DLD1 (cell line): ENCODE measurements around the gene FAM199X.
"Not testable (repeated sequence)": the region's sequence is repeated elsewhere in the genome, so short reads cannot be mapped to it uniquely, and the experiment has no call there.

Source experiments
- in situ Hi-C: cut with HindIII; loops from 2 replicates; pipeline ENCODE4 v1.10.0; 2017; ENCODE audit warnings: low sequenced_read_pairs

FAM199X gene

DNA sequence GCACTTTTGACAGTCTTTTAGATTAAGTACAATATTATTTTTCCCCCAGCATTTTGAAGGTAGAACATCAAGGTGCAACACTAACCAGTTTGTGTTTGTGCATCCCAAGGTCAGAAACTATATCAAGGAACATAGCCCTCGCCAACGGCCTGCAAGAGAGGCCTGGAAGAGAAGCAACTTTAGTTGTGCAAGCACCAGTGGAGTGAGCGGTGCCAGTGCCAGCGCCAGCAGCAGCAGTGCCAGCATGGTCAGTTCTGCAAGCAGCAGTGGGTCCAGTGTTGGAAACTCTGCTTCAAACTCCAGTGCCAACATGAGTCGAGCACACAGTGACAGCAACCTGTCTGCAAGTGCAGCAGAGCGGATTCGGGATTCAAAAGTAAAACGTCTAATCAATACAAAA lies 21.7 kb downstream of the FAM199X start:
- in situ Hi-C loops = no loop called here

- in situ Hi-C loops = no loop called here
Measured at GRCh38 chrX:104189837-104190236, 23.6 kb downstream of the FAM199X start.

DNA sequence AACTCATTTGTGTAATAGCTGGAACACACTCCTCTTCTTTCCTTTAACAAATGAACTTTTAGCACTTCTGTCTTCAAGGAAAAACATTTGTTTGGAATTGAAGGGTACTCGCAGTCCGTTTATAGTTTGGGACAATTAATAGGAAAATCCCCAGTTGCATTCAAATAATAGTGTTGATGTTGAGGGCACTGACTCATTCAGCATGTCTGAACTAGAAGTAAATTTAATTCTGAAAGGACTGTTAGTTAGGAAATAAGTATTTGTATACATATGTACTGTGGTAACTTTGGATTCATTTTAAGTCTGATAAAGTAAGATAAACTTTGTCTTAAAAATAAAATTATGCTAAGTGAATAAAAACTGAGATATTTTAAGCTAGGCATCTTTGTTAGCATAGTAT lies 27.2 kb downstream of the FAM199X start:
- in situ Hi-C loops = no loop called here

DNA sequence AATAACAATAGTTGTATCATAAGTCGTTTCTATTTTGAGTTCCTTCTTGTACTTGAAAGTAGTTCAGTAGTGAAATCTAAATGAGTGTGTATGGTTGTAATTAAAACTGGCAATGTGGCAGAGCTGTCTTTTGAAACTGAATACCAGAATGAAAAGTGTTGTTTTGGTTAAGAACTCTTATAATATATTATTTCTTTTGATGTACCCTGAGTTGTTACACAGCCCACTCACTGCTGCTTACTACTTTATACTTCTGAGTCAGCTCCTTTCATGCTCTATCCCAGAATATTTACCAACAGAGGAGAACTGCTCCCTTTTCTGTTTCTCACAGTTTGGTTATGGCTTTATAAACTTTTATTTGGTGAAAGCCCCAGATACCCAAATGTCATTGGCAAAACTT lies 28.8 kb downstream of the FAM199X start:
- in situ Hi-C loops = no loop called here

- in situ Hi-C loops = no loop called here
Measured at GRCh38 chrX:104195489-104196084, 29.3 kb downstream of the FAM199X start.

GRCh38 chrX:104205548-104205947 lies 39.3 kb downstream of the FAM199X start:
- in situ Hi-C loops = no loop called here

DNA sequence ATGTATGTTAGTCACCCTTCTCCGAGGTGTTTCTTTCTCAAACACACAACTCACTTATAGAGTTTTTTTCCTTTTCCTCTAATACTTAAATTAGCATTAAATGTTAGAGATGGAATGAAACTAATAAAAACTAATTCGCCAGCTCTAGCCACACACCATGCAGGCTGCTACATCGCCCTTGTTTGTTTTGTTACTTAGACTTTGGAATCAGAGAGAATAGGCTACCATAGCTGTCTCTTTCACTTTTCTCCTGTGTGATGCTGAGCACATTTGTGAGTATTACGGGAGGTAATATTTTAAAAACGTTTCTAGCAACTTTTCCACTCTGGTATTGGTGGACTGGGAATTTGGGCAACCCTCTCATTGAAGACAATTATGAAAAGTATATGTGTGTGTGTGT lies 44.9 kb downstream of the FAM199X start:
- in situ Hi-C loops = no loop called here

DNA sequence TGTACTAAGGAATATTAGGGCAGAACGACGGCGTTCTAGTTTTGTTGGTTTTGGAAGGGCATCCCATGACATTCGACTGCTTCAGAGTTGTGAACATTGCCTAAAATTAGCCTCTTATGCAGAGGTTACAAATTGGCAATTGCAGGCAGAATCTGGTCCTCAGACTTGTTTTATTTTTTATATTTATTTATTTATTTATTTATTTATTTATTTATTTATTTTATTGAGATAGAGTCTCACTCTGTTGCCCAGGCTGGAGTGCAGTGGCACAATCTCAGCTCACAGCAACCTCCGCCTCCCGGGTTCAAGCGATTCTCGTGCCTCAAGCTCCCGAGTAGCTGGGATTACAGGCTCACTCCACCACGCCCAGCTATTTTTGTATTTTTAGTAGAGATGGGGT lies 63.8 kb downstream of the FAM199X start:
- in situ Hi-C loops = not testable (repeated sequence)
